ENCODE measurements around the gene PRAMEF12.

PRAMEF12 gene

DNA sequence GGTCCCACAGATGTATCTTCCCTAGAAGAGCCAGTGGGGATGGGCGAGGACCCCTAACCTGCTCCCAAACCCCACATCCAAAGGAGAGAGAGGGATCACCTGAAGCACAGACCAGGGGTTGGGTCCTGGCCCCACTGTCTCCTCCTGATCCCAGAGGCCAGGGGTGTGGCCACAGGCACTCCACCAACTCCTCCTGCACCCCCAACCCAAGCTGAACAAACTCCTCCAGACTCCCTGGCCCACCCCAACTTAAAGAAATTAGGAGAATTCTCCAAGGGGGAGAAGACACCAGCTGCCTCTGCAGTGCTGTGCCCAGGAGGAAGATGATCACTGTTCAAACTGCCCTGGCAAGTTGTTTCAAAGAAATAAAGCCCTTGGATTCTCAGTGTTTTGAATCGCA is 4.5 kb upstream of the PRAMEF12 start:
- no peaks in the 10 kb centered on the region for H3K36me3 ChIP-seq (ENCODE audit: control insufficient read depth in 5 of 5, insufficient read depth in 5 of 5, low read length in 5 of 5)
- H3K9ac ChIP-seq (ENCODE audit: low read length in 5 of 5), result no peak overlapping the region
- H3K27me3 ChIP-seq (ENCODE audit: control insufficient read depth in 5 of 5, insufficient read depth in 4 of 5, low read length in 5 of 5), result peaks cover 0 to 18% (median 7%) of the 10 kb centered on the region in 5 donors
- peaks cover 0 to 3% (median 0%) of the 10 kb centered on the region in 5 donors for H3K9me3 ChIP-seq (ENCODE audit: control insufficient read depth in 5 of 5, low read length in 5 of 5)
- no peak overlapping the region for H3K27ac ChIP-seq (ENCODE audit: low read depth, low read length)
- H3K4me1 ChIP-seq (ENCODE audit: control insufficient read depth in 5 of 5, insufficient read depth in 5 of 5, low read length in 5 of 5), result no peaks in the 10 kb centered on the region
- H3K4me3 ChIP-seq (ENCODE audit: low read depth in 1 of 5, low read length in 5 of 5), result no peak overlapping the region

DNA sequence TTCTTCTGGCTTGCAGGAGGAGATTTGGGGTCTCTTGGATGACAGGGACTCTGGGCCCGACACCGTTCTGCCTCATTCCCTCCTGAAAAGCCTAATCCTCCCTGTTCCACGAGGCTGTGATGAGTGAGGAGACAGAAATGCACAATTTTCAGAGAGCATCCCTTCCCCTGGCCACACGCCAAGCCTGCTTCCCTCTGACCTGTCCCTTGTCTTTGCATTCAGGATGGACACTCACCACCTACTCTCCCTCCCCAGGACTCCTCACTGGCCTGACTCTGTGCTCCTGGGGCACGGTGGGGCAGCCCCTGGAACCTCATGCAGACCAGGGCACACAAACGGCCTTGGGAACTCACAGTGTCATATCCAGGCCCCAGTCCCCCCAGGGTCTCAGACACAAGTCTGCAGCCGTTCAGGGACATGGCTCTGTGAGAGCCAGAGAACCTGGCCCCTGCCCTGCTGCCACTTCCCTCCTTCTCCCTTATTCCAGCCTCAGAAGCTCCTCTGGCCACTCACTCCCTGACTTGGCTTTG is 3.5 kb upstream of the PRAMEF12 start:
- H3K27me3 ChIP-seq (ENCODE audit: control insufficient read depth in 5 of 5, insufficient read depth in 4 of 5, low read length in 5 of 5), result peaks cover 0 to 18% (median 7%) of the 10 kb centered on the region in 5 donors
- H3K9ac ChIP-seq (ENCODE audit: low read length in 5 of 5), result no peak overlapping the region
- H3K9me3 ChIP-seq (ENCODE audit: control insufficient read depth in 5 of 5, low read length in 5 of 5), result peaks cover 0 to 3% (median 0%) of the 10 kb centered on the region in 5 donors
- H3K4me3 ChIP-seq (ENCODE audit: low read depth in 1 of 5, low read length in 5 of 5), result no peak overlapping the region
- no peaks in the 10 kb centered on the region for H3K36me3 ChIP-seq (ENCODE audit: control insufficient read depth in 5 of 5, insufficient read depth in 5 of 5, low read length in 5 of 5)
- H3K4me1 ChIP-seq (ENCODE audit: control insufficient read depth in 5 of 5, insufficient read depth in 5 of 5, low read length in 5 of 5), result no peaks in the 10 kb centered on the region
- H3K27ac ChIP-seq (ENCODE audit: low read depth, low read length), result no peak overlapping the region

GRCh38 chr1:12770620-12771019 is 2.9 kb upstream of the PRAMEF12 start:
- peaks cover 0 to 3% (median 0%) of the 10 kb centered on the region in 5 donors for H3K9me3 ChIP-seq (ENCODE audit: control insufficient read depth in 5 of 5, low read length in 5 of 5)
- no peak overlapping the region for H3K4me3 ChIP-seq (ENCODE audit: low read depth in 1 of 5, low read length in 5 of 5)
- no peaks in the 10 kb centered on the region for H3K4me1 ChIP-seq (ENCODE audit: control insufficient read depth in 5 of 5, insufficient read depth in 5 of 5, low read length in 5 of 5)
- peaks cover 0 to 18% (median 7%) of the 10 kb centered on the region in 5 donors for H3K27me3 ChIP-seq (ENCODE audit: control insufficient read depth in 5 of 5, insufficient read depth in 4 of 5, low read length in 5 of 5)
- no peak overlapping the region for H3K27ac ChIP-seq (ENCODE audit: low read depth, low read length)
- no peaks in the 10 kb centered on the region for H3K36me3 ChIP-seq (ENCODE audit: control insufficient read depth in 5 of 5, insufficient read depth in 5 of 5, low read length in 5 of 5)
- no peak overlapping the region for H3K9ac ChIP-seq (ENCODE audit: low read length in 5 of 5)

DNA sequence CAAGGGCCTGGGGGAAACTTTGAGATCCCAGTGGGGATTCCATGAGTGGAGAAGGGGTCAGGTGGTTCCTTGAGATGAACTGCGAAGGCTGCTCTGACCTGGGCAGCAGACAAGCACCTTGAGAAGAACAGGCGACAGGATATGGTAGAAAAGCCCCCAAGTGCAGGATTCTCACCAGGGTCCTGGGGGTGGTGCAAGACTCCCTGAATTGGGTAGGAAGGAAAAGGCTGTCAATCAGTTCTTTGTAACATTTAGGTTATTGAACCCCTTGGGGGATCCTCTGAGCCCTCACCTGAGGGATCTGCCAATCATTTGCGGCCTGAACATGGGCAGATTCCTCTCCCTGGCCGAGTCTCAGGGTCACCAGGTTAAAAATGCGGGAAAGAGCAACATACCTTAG is 2.4 kb upstream of the PRAMEF12 start:
- peaks cover 0 to 18% (median 10%) of the 10 kb centered on the region in 5 donors for H3K27me3 ChIP-seq (ENCODE audit: control insufficient read depth in 5 of 5, insufficient read depth in 4 of 5, low read length in 5 of 5)
- peaks cover 0 to 3% (median 0%) of the 10 kb centered on the region in 5 donors for H3K9me3 ChIP-seq (ENCODE audit: control insufficient read depth in 5 of 5, low read length in 5 of 5)
- no peak overlapping the region for H3K27ac ChIP-seq (ENCODE audit: low read depth, low read length)
- H3K9ac ChIP-seq (ENCODE audit: low read length in 5 of 5), result no peak overlapping the region
- no peaks in the 10 kb centered on the region for H3K4me1 ChIP-seq (ENCODE audit: control insufficient read depth in 5 of 5, insufficient read depth in 5 of 5, low read length in 5 of 5)
- no peak overlapping the region for H3K4me3 ChIP-seq (ENCODE audit: low read depth in 1 of 5, low read length in 5 of 5)
- no peaks in the 10 kb centered on the region for H3K36me3 ChIP-seq (ENCODE audit: control insufficient read depth in 5 of 5, insufficient read depth in 5 of 5, low read length in 5 of 5)

DNA sequence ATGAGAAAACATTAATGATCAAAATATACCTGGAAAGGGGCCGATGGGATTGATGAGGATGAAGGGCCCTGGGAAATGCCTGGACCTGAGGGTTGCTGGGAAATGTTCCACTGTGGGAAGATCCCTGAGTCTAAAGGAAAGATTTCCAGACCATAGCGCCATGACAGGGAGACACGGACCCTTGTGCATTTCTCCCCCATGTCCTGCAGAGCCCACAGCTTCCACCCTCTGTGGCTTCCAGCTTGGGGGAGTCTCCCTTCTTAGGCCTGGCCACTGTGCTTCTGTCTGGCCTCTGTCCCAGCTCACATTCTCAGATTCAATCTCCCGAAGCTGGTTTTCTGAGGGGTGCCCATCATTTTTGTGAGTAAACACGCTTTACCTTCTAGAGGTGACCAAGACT is 1.0 kb upstream of the PRAMEF12 start:
- Histone ChIP-seq H3K9me3 (ENCODE audit: control insufficient read depth in 5 of 5, low read length in 5 of 5) (peaks cover 0 to 3% (median 0%) of the 10 kb centered on the region in 5 donors), H3K4me3 (ENCODE audit: low read depth in 1 of 5, low read length in 5 of 5) (no peak overlapping the region), H3K4me1 (ENCODE audit: control insufficient read depth in 5 of 5, insufficient read depth in 5 of 5, low read length in 5 of 5) (no peaks in the 10 kb centered on the region), H3K27me3 (ENCODE audit: control insufficient read depth in 5 of 5, insufficient read depth in 4 of 5, low read length in 5 of 5) (peaks cover 0 to 18% (median 10%) of the 10 kb centered on the region in 5 donors), H3K36me3 (ENCODE audit: control insufficient read depth in 5 of 5, insufficient read depth in 5 of 5, low read length in 5 of 5) (no peaks in the 10 kb centered on the region), H3K9ac (ENCODE audit: low read length in 5 of 5) (no peak overlapping the region), H3K27ac (ENCODE audit: low read depth, low read length) (no peak overlapping the region)

GRCh38 chr1:12774801-12775345 is 1.3 kb downstream of the PRAMEF12 start:
- H3K9me3 ChIP-seq (ENCODE audit: control insufficient read depth in 5 of 5, low read length in 5 of 5), result peaks cover 0 to 3% (median 0%) of the 10 kb centered on the region in 5 donors
- H3K4me3 ChIP-seq (ENCODE audit: low read depth in 1 of 5, low read length in 5 of 5), result no peak overlapping the region
- no peak overlapping the region for H3K9ac ChIP-seq (ENCODE audit: low read length in 5 of 5)
- peaks cover 0 to 14% (median 7%) of the 10 kb centered on the region in 5 donors for H3K27me3 ChIP-seq (ENCODE audit: control insufficient read depth in 5 of 5, insufficient read depth in 4 of 5, low read length in 5 of 5)
- H3K4me1 ChIP-seq (ENCODE audit: control insufficient read depth in 5 of 5, insufficient read depth in 5 of 5, low read length in 5 of 5), result no peaks in the 10 kb centered on the region
- no peaks in the 10 kb centered on the region for H3K36me3 ChIP-seq (ENCODE audit: control insufficient read depth in 5 of 5, insufficient read depth in 5 of 5, low read length in 5 of 5)
- no peak overlapping the region for H3K27ac ChIP-seq (ENCODE audit: low read depth, low read length)

DNA sequence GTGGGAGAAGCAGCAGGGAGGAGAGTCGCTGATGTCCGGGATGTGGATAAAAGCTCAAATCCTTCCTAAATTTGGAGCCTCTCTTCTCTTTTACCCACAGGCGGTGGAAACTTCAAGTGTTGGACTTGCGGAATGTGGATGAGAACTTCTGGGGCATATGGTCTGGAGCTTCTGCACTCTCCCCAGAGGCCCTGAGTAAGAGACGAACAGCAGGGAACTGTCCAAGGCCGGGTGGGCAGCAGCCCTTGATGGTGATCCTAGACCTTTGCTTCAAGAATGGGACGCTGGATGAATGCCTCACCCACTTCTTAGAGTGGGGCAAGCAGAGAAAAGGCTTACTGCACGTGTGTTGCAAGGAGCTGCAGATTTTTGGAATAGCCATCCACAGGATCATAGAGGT is 1.9 kb downstream of the PRAMEF12 start:
- Histone ChIP-seq H3K9ac (ENCODE audit: low read length in 5 of 5) (no peak overlapping the region), H3K9me3 (ENCODE audit: control insufficient read depth in 5 of 5, low read length in 5 of 5) (peaks cover 0 to 3% (median 0%) of the 10 kb centered on the region in 5 donors), H3K27me3 (ENCODE audit: control insufficient read depth in 5 of 5, insufficient read depth in 4 of 5, low read length in 5 of 5) (peaks cover 0 to 10% (median 7%) of the 10 kb centered on the region in 5 donors), H3K4me1 (ENCODE audit: control insufficient read depth in 5 of 5, insufficient read depth in 5 of 5, low read length in 5 of 5) (no peaks in the 10 kb centered on the region), H3K27ac (ENCODE audit: low read depth, low read length) (no peak overlapping the region), H3K36me3 (ENCODE audit: control insufficient read depth in 5 of 5, insufficient read depth in 5 of 5, low read length in 5 of 5) (no peaks in the 10 kb centered on the region), H3K4me3 (ENCODE audit: low read depth in 1 of 5, low read length in 5 of 5) (no peak overlapping the region)

DNA sequence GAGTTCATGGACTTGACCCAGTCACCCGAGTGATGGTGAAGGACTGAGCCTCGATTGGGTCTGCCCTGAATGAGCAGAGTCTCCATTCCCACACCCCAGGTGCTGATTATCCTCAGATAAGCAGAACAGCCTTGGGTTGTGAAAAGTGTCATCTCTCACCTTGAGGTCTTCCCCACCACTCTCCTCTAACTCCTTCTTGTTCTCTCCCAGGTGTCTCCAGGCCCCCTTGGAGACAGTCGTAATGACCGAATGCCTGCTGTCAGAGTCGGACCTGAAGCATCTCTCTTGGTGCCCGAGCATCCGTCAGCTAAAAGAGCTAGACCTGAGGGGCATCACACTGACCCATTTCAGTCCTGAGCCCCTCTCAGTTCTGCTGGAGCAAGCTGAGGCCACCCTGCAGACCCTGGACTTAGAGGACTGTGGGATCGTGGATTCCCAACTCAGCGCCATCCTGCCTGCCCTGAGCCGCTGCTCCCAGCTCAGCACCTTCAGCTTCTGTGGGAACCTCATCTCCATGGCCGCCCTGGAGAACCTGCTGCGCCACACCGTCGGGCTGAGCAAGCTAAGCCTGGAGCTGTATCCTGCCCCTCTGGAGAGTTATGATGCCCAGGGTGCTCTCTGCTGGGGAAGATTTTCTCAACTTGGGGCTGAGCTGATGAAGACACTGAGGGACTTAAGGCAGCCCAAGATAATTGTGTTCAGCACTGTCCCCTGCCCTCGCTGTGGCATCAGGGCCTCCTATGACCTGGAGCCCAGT is 3.4 kb downstream of the PRAMEF12 start:
- H3K27me3 ChIP-seq (ENCODE audit: control insufficient read depth in 5 of 5, insufficient read depth in 4 of 5, low read length in 5 of 5), result peaks cover 0 to 8% (median 0%) of the 10 kb centered on the region in 5 donors

GRCh38 chr1:12778061-12778460 is 4.5 kb downstream of the PRAMEF12 start:
- H3K27me3 ChIP-seq (ENCODE audit: control insufficient read depth in 5 of 5, insufficient read depth in 4 of 5, low read length in 5 of 5), result peaks cover 0 to 8% (median 0%) of the 10 kb centered on the region in 5 donors

More for the DNA sequence above, 3.4 kb downstream of the PRAMEF12 start:
- Histone ChIP-seq H3K4me3 (ENCODE audit: low read depth in 1 of 5, low read length in 5 of 5) (no peak overlapping the region), H3K36me3 (ENCODE audit: control insufficient read depth in 5 of 5, insufficient read depth in 5 of 5, low read length in 5 of 5) (no peaks in the 10 kb centered on the region), H3K27ac (ENCODE audit: low read depth, low read length) (no peak overlapping the region), H3K9me3 (ENCODE audit: control insufficient read depth in 5 of 5, low read length in 5 of 5) (peaks cover 0 to 3% (median 0%) of the 10 kb centered on the region in 5 donors), H3K4me1 (ENCODE audit: control insufficient read depth in 5 of 5, insufficient read depth in 5 of 5, low read length in 5 of 5) (no peaks in the 10 kb centered on the region), H3K9ac (ENCODE audit: low read length in 5 of 5) (no peak overlapping the region)

DNA sequence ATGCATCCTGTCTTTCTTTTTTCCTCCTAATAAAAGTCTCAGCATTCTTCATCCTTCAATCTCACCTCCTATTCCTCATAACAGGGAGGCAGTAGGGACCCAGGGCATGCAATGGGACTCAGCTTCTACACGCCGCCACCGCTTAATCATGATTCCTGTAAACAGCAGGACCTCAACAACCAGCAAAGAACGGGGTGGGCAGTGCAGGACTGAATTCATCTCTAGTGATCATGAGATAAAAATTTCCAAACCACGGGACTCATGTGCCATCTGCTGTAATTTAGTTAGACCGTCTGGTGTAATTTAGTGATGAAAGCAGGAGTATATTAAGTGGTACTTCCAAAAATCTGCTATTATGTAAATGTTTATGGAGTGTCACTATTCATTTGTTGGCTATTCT is 5.4 kb downstream of the PRAMEF12 start:
- Histone ChIP-seq H3K4me3 (ENCODE audit: low read depth in 1 of 5, low read length in 5 of 5) (no peak overlapping the region), H3K27ac (ENCODE audit: low read depth, low read length) (no peak overlapping the region), H3K36me3 (ENCODE audit: control insufficient read depth in 5 of 5, insufficient read depth in 5 of 5, low read length in 5 of 5) (no peaks in the 10 kb centered on the region), H3K9me3 (ENCODE audit: control insufficient read depth in 5 of 5, low read length in 5 of 5) (peaks cover 0 to 7% (median 0%) of the 10 kb centered on the region in 5 donors), H3K27me3 (ENCODE audit: control insufficient read depth in 5 of 5, insufficient read depth in 4 of 5, low read length in 5 of 5) (peaks cover 0 to 8% (median 0%) of the 10 kb centered on the region in 5 donors), H3K4me1 (ENCODE audit: control insufficient read depth in 5 of 5, insufficient read depth in 5 of 5, low read length in 5 of 5) (no peaks in the 10 kb centered on the region), H3K9ac (ENCODE audit: low read length in 5 of 5) (no peak overlapping the region)

More at GRCh38 chr1:12778061-12778460, 4.5 kb downstream of the PRAMEF12 start:
- no peaks in the 10 kb centered on the region for H3K36me3 ChIP-seq (ENCODE audit: control insufficient read depth in 5 of 5, insufficient read depth in 5 of 5, low read length in 5 of 5)
- H3K4me1 ChIP-seq (ENCODE audit: control insufficient read depth in 5 of 5, insufficient read depth in 5 of 5, low read length in 5 of 5), result no peaks in the 10 kb centered on the region
- H3K9me3 ChIP-seq (ENCODE audit: control insufficient read depth in 5 of 5, low read length in 5 of 5), result peaks cover 0 to 3% (median 0%) of the 10 kb centered on the region in 5 donors
- H3K4me3 ChIP-seq (ENCODE audit: low read depth in 1 of 5, low read length in 5 of 5), result no peak overlapping the region
- no peak overlapping the region for H3K27ac ChIP-seq (ENCODE audit: low read depth, low read length)
- H3K9ac ChIP-seq (ENCODE audit: low read length in 5 of 5), result no peak overlapping the region

All from subcutaneous abdominal adipose tissue (tissue), 5 donors.